GM19455 (cell line): ENCODE data around the gene MLEC.
A peak's percentile ranks its signal among the peaks of the same experiment; 100 is the strongest.
"Not testable (repeated sequence)": the region's sequence is repeated elsewhere in the genome, so short reads cannot be mapped to it uniquely, and the experiment has no call there.

Experiments
- ATAC-seq: cut with Tn5 transposase; IDR thresholded peaks from one replicate; pipeline ENCODE4 v1.9.1; 2021; ENCODE audit not compliant: unreplicated experiment

The MLEC gene

GRCh38 chr12:120720234-120720986, 33.5 kb downstream of the MLEC start:
- ATAC-seq: no peak

DNA sequence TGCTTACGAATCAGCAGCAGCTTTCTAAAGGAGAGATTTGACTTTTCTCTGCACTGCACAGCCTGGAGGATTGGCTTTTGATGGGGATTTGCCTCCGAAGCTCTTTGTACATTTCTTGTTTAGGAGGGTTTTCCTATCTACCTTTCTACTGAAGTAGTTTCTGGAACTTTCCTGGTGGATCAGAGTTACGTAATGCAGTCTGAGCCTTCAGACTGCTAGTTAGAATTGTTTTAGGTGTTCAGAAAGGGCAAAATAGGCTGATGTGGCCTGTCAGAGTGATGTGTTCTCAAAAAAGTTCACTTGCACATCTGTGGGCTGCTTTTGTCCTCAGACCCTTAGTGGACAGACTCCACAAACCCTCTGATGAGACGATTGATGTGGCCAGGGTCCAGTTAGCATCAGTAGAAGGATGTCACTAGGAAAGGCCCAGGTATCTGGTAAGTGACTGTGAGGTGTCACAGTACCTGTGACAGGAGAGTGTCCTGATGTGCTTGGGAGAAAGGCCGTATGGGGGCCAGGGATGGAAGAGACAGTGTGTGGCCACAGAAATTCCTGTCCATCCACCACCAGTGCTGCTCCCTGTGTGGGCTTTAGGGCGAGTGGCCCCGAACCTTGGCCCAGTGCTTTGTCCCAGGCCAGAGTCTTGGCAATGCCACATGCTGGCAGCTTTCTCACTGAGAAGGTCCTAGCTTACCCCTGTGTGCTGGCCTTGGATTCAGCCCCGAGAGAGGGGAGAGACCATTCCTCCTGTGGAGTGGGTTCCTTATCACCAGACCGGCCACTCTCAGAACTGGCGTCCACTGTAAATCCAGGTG, 34.2 kb downstream of the MLEC start:
- ATAC-seq: no peak

GRCh38 chr12:120721866-120722265, 34.9 kb downstream of the MLEC start:
- ATAC-seq: no peak

DNA sequence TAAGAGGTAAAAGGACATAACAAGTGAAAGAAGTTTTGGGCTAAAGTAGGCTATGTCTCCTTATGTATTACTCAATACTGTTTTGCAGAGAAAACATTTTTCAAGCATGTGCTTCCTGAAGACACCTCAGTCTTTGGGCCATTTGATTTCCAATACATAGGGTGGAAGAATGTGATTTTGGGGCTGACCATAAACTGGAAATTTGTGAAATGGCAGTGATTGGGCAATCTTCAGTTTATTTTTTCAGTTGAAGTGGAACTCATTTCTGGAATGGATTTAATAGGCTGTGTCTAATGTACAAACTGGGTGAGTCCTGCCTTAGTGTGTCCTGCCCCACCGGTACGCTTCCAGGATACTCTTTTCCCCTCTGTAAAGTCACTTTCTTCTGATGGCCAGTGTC, 35.8 kb downstream of the MLEC start:
- no peak for ATAC-seq

- ATAC-seq: no peak
Observed at GRCh38 chr12:120724720-120725119, 37.8 kb downstream of the MLEC start.

DNA sequence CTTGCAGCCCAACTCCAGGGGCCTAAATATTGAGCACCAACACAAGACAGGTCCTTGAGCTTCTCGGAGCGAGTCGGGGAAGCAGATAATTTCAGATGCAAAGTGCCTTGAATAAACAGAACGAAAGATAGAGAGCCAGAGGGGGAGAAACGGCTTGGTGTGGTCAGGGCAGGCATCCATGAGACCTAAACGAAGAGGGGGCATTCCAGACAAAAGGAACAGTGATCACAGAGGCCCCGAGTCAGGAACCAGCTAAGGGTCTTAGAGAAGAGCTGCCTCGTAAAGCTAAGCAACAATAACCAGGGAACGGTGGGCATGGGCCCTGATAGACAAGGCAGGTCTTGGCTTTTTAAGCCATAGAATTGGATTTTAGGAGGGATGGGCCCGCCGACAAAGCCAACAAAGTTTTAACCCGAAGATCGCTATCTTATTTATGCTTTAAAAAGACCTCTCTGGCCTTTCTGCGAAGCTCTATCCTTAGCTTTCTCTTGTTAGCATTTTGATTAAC, 38.3 kb downstream of the MLEC start:
- ATAC-seq: no peak

- peak; percentile 96 for ATAC-seq
Observed at GRCh38 chr12:120725659-120726509, 38.9 kb downstream of the MLEC start, which contains the start of gene ACADS. TSS of gene ACADS (plus strand) at chr12:120725826. CDS start at chr12:120725886, 60 bp downstream.

DNA sequence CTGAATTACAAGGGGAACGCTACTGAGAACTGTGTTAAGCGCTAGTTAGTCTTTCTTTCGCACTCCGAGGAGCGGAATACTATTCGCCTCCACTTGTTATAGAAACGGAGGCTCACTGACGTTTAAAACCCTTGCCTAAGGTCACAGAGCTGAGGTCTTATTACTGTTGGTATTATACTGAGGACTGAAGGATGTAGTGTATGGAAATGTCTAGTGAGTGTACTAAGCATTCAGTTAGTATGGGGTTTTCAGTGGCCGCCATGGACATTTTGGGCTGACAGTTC, 39.5 kb downstream of the MLEC start:
- no peak for ATAC-seq

- no peak for ATAC-seq
Observed at GRCh38 chr12:120726961-120727360, 40.0 kb downstream of the MLEC start.

- not testable (repeated sequence) for ATAC-seq
Observed at GRCh38 chr12:120732198-120732597, 45.2 kb downstream of the MLEC start.

GRCh38 chr12:120733574-120733973, 46.6 kb downstream of the MLEC start:
- no peak for ATAC-seq

- ATAC-seq: no peak
Observed at GRCh38 chr12:120734210-120734609, 47.3 kb downstream of the MLEC start.

- no peak for ATAC-seq
Observed at GRCh38 chr12:120735181-120735580, 48.2 kb downstream of the MLEC start.

DNA sequence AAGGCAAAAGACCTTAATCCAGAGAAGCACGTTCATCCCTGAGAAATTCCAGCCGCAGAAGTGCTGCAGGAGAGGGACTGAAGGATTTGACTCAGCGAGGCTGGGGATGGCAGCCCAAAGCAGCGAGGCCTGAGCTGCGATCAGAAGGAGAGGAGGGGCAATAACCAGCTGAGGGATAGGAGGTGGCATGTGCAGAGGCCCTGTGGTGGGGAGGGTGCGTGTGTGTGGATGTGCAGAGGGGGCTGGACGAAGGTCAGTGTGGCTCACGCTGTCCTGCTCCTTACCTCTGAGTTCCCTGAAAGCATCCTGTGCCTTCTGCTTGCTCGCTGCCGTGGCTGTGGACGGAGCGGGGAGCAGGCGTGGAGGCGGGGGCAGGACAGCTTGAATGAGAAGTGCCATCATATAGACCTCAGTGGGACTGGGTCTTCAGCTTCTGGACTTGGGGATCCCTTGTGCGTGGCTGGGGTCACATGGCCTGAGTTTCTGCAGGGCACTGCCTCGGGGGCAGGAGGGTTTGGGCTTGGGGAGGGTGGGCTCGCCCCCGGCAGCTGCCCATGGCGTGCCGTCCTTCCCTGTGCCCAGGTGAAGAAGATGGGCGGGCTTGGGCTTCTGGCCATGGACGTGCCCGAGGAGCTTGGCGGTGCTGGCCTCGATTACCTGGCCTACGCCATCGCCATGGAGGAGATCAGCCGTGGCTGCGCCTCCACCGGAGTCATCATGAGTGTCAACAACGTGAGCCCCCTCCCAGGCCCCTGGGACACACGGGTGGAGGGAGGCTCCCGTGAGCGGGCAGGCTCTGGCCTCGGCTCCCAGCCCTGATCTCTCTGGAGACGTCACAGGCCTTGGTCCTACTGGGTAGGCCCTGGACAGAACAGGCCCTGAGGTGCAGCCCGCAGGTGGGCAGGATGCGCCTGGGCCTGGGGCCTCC, 49.7 kb downstream of the MLEC start:
- no peak for ATAC-seq

DNA sequence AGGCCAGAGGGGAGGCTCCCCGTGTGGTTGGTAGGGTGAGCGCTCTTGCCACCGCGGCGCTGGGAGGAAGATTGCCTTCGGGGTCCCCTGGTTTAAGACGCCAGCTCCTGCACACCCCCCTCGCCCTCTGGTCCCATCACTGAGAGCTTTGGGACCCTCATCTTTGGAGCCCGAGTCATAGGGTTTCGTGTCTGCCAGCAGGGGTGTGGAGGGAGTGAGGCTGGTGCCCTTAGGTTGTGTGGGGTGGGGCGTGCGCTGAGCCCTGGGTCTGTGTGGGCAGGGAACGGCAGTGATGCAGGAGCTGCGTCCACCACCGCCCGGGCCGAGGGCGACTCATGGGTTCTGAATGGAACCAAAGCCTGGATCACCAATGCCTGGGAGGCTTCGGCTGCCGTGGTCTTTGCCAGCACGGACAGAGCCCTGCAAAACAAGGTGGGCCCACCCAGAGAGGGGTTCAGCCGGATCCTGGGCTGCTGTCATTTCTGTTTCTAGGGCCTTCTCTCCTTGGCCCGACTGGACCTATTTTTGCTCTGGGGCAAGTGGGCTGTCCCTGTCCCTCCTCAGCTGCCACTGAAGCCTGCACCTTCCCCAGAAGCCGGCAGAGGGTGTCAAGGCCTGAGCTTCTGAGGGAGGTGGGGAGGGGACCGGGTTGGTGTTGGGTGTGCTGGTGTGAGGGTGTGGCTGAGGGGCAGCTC, 50.8 kb downstream of the MLEC start:
- ATAC-seq: no peak

- ATAC-seq: no peak
Observed at GRCh38 chr12:120738252-120739030, 51.5 kb downstream of the MLEC start.

GRCh38 chr12:120739031-120739762, 52.2 kb downstream of the MLEC start:
- no peak for ATAC-seq
